GM12878 (cell line): ENCODE data around the gene CRYL1. TPM values are rescaled to one million over a fixed set of nuclear protein-coding genes. Genes with fewer than 3 reads are reported as not detected.

Source experiments
- ATAC-seq: fragments of 200-7000 bp; cut with Tn5 transposase; 3 replicates; pipeline ENCODE4 v1.9.1; 2020; ENCODE audit warnings: mild to moderate bottlenecking, moderate library complexity
- BruUV-seq: library from RNA; stranded (reverse); fragments of 400-500 nt; replicated peaks from 2 replicates; lab custom pipeline; 2021; lab: Mats Ljungman, UMichigan
- CTCF ChIA-PET: fragments of 300-600 bp; sonication (Branson Sonifier 250); formaldehyde crosslinking; extraction: SDS; loops from one replicate; lab custom pipeline; 2021; ENCODE audit warnings: inconsistent platforms; lab: Yijun Ruan, JAX
- POLR2A ChIA-PET: fragments of 350-600 bp; formaldehyde crosslinking; extraction: SDS; loops from one replicate; lab custom pipeline; 2021; ENCODE audit warnings: inconsistent platforms; lab: Charles Lee
- RAD21 ChIA-PET: fragments of 300-600 bp; sonication (Branson Sonifier 250); formaldehyde crosslinking; loops from one replicate; lab custom pipeline; 2023; ENCODE audit warnings: antibody characterized with exemption; ENCODE audit not compliant: unreplicated experiment; lab: Charles Lee
- SMC1A ChIA-PET: fragments of 300-600 bp; sonication (Branson Sonifier 250); formaldehyde crosslinking; loops from one replicate; lab custom pipeline; 2023; ENCODE audit not compliant: unreplicated experiment, uncharacterized antibody; lab: Charles Lee
- DNase-seq: peaks from one replicate; pipeline ENCODE4 v3.0.0-alpha.2; 2011; ENCODE audit warnings: low read depth, low spot score
- FAIRE-seq: peaks from 3 replicates; lab custom pipeline; 2011; peaks lifted over from hg19 to GRCh38; lab: Jason Lieb, UNC
- H2AFZ ChIP-seq: 2 replicates; pipeline ENCODE4 v1.6.0; 2011; ENCODE audit warnings: low read depth, low read length, control low read depth; ENCODE audit not compliant: control insufficient read depth
- H3K27ac ChIP-seq: 2 replicates; pipeline ENCODE4 v1.5.1; 2011; ENCODE audit warnings: control low read depth; ENCODE audit not compliant: control insufficient read depth, insufficient read depth
- H3K27me3 ChIP-seq, 2 experiments: replicated peaks in 1 of 2; 2 replicates each; pipeline versions ENCODE4 v1.6.0 to v1.6.1; 2011; ENCODE audit warnings: low read length in 1 of 2; ENCODE audit not compliant: control insufficient read depth in 2 of 2, insufficient read depth in 2 of 2
- H3K36me3 ChIP-seq, 2 experiments: 2 replicates each; pipeline ENCODE4 v1.5.1; 2011; ENCODE audit warnings: low read length in 1 of 2; ENCODE audit not compliant: control insufficient read depth in 2 of 2, insufficient read depth in 2 of 2
- H3K4me1 ChIP-seq: 2 replicates; pipeline ENCODE4 v1.6.1; 2011; ENCODE audit warnings: mild to moderate bottlenecking, low read length, moderate library complexity, mixed read lengths; ENCODE audit not compliant: control insufficient read depth, insufficient read depth
- H3K4me2 ChIP-seq: 2 replicates; pipeline ENCODE4 v1.6.0; 2011; ENCODE audit warnings: control low read depth; ENCODE audit not compliant: control insufficient read depth, insufficient read depth
- H3K4me3 ChIP-seq: fragments of 200-600 bp; sonication (generic); 2 replicates; pipeline ENCODE4 v1.5.1; 2016
- H3K79me2 ChIP-seq: 2 replicates; pipeline ENCODE4 v1.6.0; 2011; ENCODE audit warnings: low read length; ENCODE audit not compliant: control insufficient read depth, insufficient read depth
- H3K9ac ChIP-seq: 2 replicates; pipeline ENCODE4 v1.8.0; 2011; ENCODE audit warnings: low read length, control low read depth, mixed read lengths; ENCODE audit not compliant: control insufficient read depth, insufficient read depth
- H3K9me3 ChIP-seq: replicated peaks from 3 replicates; pipeline ENCODE4 v1.5.1; 2011; ENCODE audit warnings: mild to moderate bottlenecking, low read length; ENCODE audit not compliant: control insufficient read depth, insufficient read depth
- H4K20me1 ChIP-seq: 2 replicates; pipeline ENCODE4 v1.6.0; 2011; ENCODE audit not compliant: control insufficient read depth, insufficient read depth
- HCFC1 ChIP-seq: fragments of 150-350 bp; IDR thresholded peaks from 2 replicates; pipeline ENCODE4 v1.6.1; 2014; ENCODE audit warnings: low read length
- KAT2A ChIP-seq: conservative IDR thresholded peaks from 2 replicates; pipeline ENCODE4 v1.6.1; 2011; ENCODE audit warnings: low read depth, low read length; ENCODE audit not compliant: control insufficient read depth
- KDM1A ChIP-seq: fragments of 200-600 bp; sonication (generic); IDR thresholded peaks from 2 replicates; pipeline ENCODE4 v1.6.1; 2016; ENCODE audit warnings: borderline replicate concordance
- MXI1 ChIP-seq: fragments of 150-350 bp; IDR thresholded peaks from 2 replicates; pipeline ENCODE4 v1.6.1; 2011; ENCODE audit warnings: low read depth, mild to moderate bottlenecking, inconsistent platforms, low read length, improper control_type of control experiment
- NFXL1 ChIP-seq: fragments of 450-650 bp; IDR thresholded peaks from 2 replicates; pipeline ENCODE4 v1.6.1; 2017; ENCODE audit warnings: antibody characterized with exemption, mild to moderate bottlenecking, borderline replicate concordance
- POU2F2 ChIP-seq: IDR thresholded peaks from 3 replicates; pipeline ENCODE4 v1.6.1; 2011; ENCODE audit warnings: low read depth, mild to moderate bottlenecking, low read length, borderline replicate concordance
- RFX5 ChIP-seq: IDR thresholded peaks from 2 replicates; pipeline ENCODE4 v1.6.1; 2011; ENCODE audit warnings: low read depth, low read length, improper control_type of control experiment
- SMAD1 ChIP-seq: fragments of 450-650 bp; IDR thresholded peaks from 2 replicates; pipeline ENCODE4 v1.6.1; 2018; ENCODE audit warnings: mild to moderate bottlenecking, low read depth; ENCODE audit not compliant: partially characterized antibody
- SREBF1 ChIP-seq: IDR thresholded peaks from 2 replicates; pipeline ENCODE4 v1.6.1; 2012; ENCODE audit warnings: mild to moderate bottlenecking, low read length
- ZNF207 ChIP-seq: fragments of 450-650 bp; IDR thresholded peaks from 2 replicates; pipeline ENCODE4 v1.6.1; 2014; ENCODE audit warnings: antibody characterized with exemption, mild to moderate bottlenecking, borderline replicate concordance
- ZNF24 ChIP-seq: fragments of 450-650 bp; IDR thresholded peaks from 2 replicates; pipeline ENCODE4 v1.6.1; 2017; ENCODE audit warnings: antibody characterized with exemption, mild to moderate bottlenecking
- ZSCAN29 ChIP-seq: fragments of 450-650 bp; IDR thresholded peaks from 2 replicates; pipeline ENCODE4 v1.6.1; 2017; ENCODE audit warnings: mild to moderate bottlenecking, moderate library complexity
- WGBS: methylation state at CpG from one replicate; pipeline ENCODE4 v1.1.6; 2016; ENCODE audit warnings: low lambda C conversion rate; ENCODE audit not compliant: insufficient replicate concordance, insufficient coverage; ENCODE audit errors: missing lambda C conversion rate; 5-methylcytosine and 5-hydroxymethylcytosine counted together
- in situ Hi-C: fragments of 300-500 bp; cut with MboI; formaldehyde crosslinking; loops from 9 replicates; pipeline ENCODE4 v1.14.3; 2018; ENCODE audit warnings: mixed read lengths
- intact Hi-C: fragments of 100-400 bp; cut with micrococcal nuclease; formaldehyde crosslinking; loops from one replicate; pipeline ENCODE4 v1.14.2; 2022; ENCODE audit not compliant: unreplicated experiment
- polyA plus RNA-seq, 11 experiments: library from polyadenylated mRNA; depleted of rRNA in 4 of 11; unstranded in 6 of 11; stranded (reverse) in 5 of 11; fragments of >200 nt; fragmentation: Nextera tagmentation in 4 of 11; fragmentation: Illumina TruSeq in 1 of 11; extraction: Ambion mirVana in 4 of 11; extraction: Trizol in 1 of 11; gene quantifications; 1 replicate in 1 of 11; 2 replicates in 10 of 11; pipeline versions ENCODE4 v1.2.1 to v1.2.3, GENCODE V29; 2011 to 2016; ENCODE audit warnings: inconsistent platforms in 2 of 11, missing spikeins in 2 of 11, low read depth in 1 of 11
- total RNA-seq, 4 experiments: library from RNA; depleted of rRNA in 3 of 4; stranded (reverse); fragments of >200 nt in 3 of 4; fragmentation: Illumina TruSeq in 1 of 4; extraction: Trizol in 1 of 4; gene quantifications; 2 replicates each; pipeline versions ENCODE4 v1.2.1 to v1.2.3, GENCODE V29; 2013 to 2021
- TF ChIP-seq, protein P1 (sequence below): fragments of 450-650 bp; IDR thresholded peaks from 2 replicates; pipeline ENCODE4 v1.6.1; 2017; ENCODE audit warnings: mild to moderate bottlenecking, moderate library complexity
- TF ChIP-seq, protein P2 (sequence below): fragments of 450-650 bp; IDR thresholded peaks from 2 replicates; pipeline ENCODE4 v1.6.1; 2017; ENCODE audit warnings: low read depth, mild to moderate bottlenecking, moderate library complexity

The CRYL1 gene
- total and polyA plus RNA-seq, 10 of the 15 experiments (the other 5 are each of a cell fraction or from before 2014, with no cell fraction given): 5.5 to 36.7 (median 12.2) TPM

DNA sequence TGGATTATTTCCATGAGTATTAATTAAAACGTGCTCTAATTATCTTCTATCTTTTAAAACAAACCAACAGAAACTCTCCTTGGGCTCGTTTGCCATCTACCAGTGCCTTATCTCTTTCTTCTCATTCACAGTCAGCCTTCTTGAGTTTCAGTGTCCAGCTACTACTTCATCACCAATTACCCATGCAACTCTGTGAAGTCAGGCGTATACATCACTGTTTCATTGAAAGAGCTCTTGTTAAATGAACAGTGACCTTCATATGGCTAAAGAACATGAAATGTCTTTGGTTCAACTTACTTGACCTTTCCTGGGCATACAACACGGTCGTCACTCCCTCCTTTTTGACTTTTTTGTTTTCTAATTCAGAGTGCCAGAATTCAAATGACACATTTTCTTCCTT is 36.1 kb upstream of the CRYL1 start (continued):
- TF ChIP-seq, protein P1, sequence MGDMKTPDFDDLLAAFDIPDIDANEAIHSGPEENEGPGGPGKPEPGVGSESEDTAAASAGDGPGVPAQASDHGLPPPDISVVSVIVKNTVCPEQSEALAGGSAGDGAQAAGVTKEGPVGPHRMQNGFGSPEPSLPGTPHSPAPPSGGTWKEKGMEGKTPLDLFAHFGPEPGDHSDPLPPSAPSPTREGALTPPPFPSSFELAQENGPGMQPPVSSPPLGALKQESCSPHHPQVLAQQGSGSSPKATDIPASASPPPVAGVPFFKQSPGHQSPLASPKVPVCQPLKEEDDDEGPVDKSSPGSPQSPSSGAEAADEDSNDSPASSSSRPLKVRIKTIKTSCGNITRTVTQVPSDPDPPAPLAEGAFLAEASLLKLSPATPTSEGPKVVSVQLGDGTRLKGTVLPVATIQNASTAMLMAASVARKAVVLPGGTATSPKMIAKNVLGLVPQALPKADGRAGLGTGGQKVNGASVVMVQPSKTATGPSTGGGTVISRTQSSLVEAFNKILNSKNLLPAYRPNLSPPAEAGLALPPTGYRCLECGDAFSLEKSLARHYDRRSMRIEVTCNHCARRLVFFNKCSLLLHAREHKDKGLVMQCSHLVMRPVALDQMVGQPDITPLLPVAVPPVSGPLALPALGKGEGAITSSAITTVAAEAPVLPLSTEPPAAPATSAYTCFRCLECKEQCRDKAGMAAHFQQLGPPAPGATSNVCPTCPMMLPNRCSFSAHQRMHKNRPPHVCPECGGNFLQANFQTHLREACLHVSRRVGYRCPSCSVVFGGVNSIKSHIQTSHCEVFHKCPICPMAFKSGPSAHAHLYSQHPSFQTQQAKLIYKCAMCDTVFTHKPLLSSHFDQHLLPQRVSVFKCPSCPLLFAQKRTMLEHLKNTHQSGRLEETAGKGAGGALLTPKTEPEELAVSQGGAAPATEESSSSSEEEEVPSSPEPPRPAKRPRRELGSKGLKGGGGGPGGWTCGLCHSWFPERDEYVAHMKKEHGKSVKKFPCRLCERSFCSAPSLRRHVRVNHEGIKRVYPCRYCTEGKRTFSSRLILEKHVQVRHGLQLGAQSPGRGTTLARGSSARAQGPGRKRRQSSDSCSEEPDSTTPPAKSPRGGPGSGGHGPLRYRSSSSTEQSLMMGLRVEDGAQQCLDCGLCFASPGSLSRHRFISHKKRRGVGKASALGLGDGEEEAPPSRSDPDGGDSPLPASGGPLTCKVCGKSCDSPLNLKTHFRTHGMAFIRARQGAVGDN: no peak
- TF ChIP-seq HCFC1 (no peak), SMAD1 (no peak), KAT2A (no peak), POU2F2 (no peak), RFX5 (no peak)
- TF ChIP-seq, all 136 proteins: peak for 0

DNA sequence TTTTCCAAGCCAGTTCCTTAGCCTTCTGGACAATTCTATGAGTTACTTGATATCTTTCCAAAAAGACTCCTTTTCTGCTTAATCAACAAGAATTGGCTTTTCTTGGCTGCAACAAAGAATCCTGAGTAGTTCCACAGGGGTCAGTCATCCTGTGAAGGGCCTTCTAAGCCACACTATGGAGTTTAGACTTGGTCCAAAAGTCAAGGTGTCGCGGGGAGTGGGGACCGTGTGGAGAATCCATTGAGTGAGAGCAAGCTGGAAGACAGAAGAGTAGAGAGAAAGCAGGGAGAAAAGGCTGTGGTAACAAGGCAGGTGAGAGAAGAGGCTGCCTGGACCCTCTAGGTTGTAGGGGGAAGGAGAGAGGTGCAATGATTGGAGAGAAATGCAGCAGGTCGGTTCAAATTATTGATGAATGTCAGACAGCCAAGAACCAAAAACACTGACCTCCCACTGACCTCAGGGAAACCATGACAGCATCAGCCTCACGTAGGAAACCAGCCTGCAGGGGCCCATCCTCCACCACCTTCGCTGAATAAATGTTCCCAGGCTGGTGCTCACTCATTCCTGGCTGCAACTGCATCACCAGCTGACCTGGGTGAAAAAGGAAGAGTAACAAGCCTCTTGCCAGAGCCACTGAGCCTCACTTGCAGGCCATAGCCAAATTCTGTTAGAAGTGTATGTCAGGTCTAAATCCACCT is 34.2 kb upstream of the CRYL1 start:
- ChIA-PET RAD21 (no interaction called here), SMC1A (no interaction called here)
- TF ChIP-seq ZNF207 (no peak), SREBF1 (no peak), RFX5 (no peak), ZSCAN29 (no peak), KDM1A (no peak), NFXL1 (no peak), MXI1 (no peak), ZNF24 (no peak)
- TF ChIP-seq, protein P2, sequence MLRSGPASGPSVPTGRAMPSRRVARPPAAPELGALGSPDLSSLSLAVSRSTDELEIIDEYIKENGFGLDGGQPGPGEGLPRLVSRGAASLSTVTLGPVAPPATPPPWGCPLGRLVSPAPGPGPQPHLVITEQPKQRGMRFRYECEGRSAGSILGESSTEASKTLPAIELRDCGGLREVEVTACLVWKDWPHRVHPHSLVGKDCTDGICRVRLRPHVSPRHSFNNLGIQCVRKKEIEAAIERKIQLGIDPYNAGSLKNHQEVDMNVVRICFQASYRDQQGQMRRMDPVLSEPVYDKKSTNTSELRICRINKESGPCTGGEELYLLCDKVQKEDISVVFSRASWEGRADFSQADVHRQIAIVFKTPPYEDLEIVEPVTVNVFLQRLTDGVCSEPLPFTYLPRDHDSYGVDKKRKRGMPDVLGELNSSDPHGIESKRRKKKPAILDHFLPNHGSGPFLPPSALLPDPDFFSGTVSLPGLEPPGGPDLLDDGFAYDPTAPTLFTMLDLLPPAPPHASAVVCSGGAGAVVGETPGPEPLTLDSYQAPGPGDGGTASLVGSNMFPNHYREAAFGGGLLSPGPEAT: no peak
- TF ChIP-seq, all 136 proteins: peak for 0
- H3K4me1 ChIP-seq: no peaks in the 10 kb centered on the region; the same call in 1 of the 2 replicates
- no TSS peak for BruUV-seq
- ATAC-seq (no peak), DNase-seq (no peak), FAIRE-seq (no peak)
- no peak overlapping the region for H2AFZ ChIP-seq
- ChIA-PET POLR2A (interaction anchor here (1.2 kb wide), 1 partner anchor 37 kb away, joined by 3 read pairs; no protein-coding TSS in a partner anchor), CTCF (interaction anchor here (0.6 kb wide), 1 partner anchor 66 kb away, joined by 3 read pairs; no protein-coding TSS in a partner anchor)
- H4K20me1 ChIP-seq: no peaks in the 10 kb centered on the region
- no peaks in the 10 kb centered on the region for H3K36me3 ChIP-seq
- no peak overlapping the region for H3K4me3 ChIP-seq
- 54% methylated on average over 6 of the region's 6 CpGs for WGBS
- no peaks in the 10 kb centered on the region; the same call in 2 of the 3 replicates for H3K9me3 ChIP-seq
- intact Hi-C loops (no loop called here), in situ Hi-C loops (no loop called here)
- H3K27ac ChIP-seq: no peak overlapping the region
- no peaks in the 10 kb centered on the region for H3K79me2 ChIP-seq
- H3K27me3 ChIP-seq: no peaks in the 10 kb centered on the region
- no peak overlapping the region for H3K4me2 ChIP-seq
- H3K9ac ChIP-seq: no peak overlapping the region
